ENCODE data around the gene OR51L1.
A peak's percentile ranks its signal among the peaks of the same experiment; 100 is the strongest.

The OR51L1 gene

GRCh38 chr11:5043380-5043779, 48.7 kb downstream of the OR51L1 start:
- DNase-seq (ENCODE audit: low read depth): peak; percentile 14
- no peak overlapping the region for H3K4me3 ChIP-seq (replicated peaks; ENCODE audit: low read depth, low read length)
- TF ChIP-seq CTCF (IDR thresholded peaks at IDR 0.05; ENCODE audit: low read length, missing control alignments): no peak

DNA sequence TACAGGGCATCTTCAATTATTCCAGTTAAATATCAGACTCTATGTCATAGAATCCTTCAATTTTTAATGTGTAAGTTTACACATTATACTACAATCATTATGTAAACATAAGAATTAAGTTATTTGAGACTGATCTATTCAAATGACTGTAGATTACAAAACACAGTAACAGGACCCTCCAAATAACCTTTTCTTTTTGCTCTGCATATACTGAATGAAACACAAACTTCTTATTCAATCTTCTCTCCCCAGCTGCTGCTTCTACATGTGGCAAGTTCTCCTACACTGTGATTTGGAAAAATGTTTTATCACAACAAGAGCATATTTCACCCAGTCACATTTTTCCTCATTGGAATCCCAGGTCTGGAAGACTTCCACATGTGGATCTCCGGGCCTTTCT, 51.6 kb downstream of the OR51L1 start, which contains the start of gene OR52J3:
Gene OR52J3 (plus strand): TSS at position 301 of the 400 bp plus-strand sequence. CDS start 0 bp downstream, at position 301.
- H3K4me3 ChIP-seq (replicated peaks; ENCODE audit: low read depth, low read length): no peak within 1 kb of the TSS
- no peak for DNase-seq (ENCODE audit: low read depth)
- TF ChIP-seq CTCF (IDR thresholded peaks at IDR 0.05; ENCODE audit: low read length, missing control alignments): no peak

GRCh38 chr11:5046754-5047330, 52.2 kb downstream of the OR51L1 start:
- no peak overlapping the region for H3K4me3 ChIP-seq (replicated peaks; ENCODE audit: low read depth, low read length)
- TF ChIP-seq CTCF (IDR thresholded peaks at IDR 0.05; ENCODE audit: low read length, missing control alignments): no peak
- DNase-seq (ENCODE audit: low read depth): no peak
